NCI-H82 (cell line): ENCODE measurements around the gene ZAR1L.

Experiments
- DNase-seq: peaks from one replicate; lab custom pipeline; 2025; lab: John Stamatoyannopoulos, UW

ZAR1L gene

DNA sequence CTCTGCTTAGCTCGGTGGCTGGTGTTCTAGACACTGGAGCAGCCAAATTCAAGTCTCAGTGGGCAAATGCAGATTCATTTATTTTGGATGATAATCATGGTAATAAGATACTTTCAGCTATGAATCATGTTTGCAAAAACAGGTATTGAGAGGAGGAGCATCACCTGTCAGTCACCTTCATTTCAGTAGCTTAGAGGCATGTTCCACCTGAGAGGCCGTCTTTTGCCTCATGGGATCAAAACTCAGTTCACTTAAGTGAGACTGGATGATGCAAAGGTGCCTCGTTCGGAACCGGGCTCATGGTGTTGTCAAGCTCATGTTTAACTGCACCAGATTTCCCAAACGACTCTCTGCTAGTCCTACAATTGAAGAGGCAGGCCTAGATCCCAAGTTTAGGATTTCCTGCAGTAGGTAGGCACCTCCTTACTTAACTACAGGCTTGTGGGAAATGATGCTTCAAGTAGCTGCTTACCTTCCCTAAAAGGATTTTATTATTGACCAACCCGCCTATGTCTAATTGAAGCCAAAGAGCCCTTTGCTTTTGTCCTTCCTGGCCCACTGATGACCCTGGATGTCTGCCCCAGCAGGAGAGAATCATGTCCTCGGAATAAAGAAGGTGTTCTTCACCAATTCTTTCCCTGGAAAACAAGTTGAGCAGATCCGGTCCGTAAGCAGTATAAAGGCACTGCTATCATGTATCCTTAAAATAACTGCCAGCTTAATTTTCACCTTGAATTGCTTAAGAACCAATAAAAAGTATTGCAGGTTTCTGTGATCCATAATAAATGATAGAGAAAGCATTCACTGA is 60.0 kb downstream of the ZAR1L start:
- no peak for DNase-seq

DNA sequence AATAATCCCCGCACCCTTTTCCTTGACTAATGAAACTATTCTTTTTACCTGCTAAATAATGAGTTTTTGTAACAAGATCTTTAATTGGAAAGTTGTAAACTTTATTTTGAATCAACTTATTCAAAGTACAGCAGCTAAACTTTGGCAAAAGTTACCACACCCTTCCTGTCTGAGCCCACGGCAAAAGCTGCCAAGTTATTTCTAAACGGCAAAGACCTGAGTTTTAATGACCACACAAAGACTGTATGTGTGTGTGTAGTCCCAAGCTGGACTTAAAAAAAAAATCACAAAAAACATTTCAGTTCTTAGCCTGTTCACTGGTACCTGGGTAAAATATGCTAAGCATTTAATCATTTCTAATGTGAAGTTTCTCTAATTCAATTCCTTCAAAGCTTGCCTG is 60.7 kb downstream of the ZAR1L start:
- no peak for DNase-seq

DNA sequence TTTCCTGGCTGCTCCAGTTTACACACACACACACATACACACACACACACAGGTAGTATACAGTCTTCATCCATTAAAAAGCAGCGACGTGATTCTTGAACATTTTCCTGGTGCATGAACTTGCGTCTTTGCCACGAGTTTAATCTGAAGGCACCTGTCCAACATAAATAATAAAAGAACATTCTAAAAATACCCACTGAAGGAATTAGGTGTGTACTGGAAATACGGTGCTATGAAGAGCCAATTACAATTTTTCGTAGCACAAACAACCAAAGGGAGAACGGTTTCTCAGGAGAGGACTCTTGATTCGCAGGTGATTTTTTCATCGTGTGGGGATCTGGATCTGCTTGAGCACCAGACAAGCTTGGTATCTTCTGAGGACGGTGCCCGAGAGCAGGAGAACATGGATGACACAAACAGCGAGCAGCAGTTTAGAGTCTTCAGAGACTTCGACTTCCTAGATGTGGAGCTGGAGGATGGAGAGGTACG is 61.2 kb downstream of the ZAR1L start:
- DNase-seq, result no peak
